SK-N-SH (cell line): ENCODE results near the gene MBTPS2. TPM values are rescaled to one million over a fixed set of nuclear protein-coding genes. Genes with fewer than 3 reads are reported as not detected.

ENCODE experiments used
- CTCF ChIA-PET: fragments of 300-600, 350-600 bp; formaldehyde crosslinking; extraction: SDS; loops from one replicate; lab custom pipeline; 2021; lab: Yijun Ruan, JAX
- POLR2A ChIA-PET: fragments of 350-600 bp; sonication (Branson Sonifier 250); formaldehyde crosslinking; extraction: SDS; loops from one replicate; lab custom pipeline; 2020; ENCODE audit warnings: antibody characterized with exemption, inconsistent platforms; lab: Yijun Ruan, JAX
- DNase-seq: peaks from one replicate; pipeline ENCODE4 v3.0.0; 2012
- H2AFZ ChIP-seq: fragments of 200-600 bp; sonication (generic); 2 replicates; pipeline ENCODE4 v1.8.1; 2016; ENCODE audit warnings: antibody characterized with exemption, mild to moderate bottlenecking, low read depth
- H3F3A ChIP-seq: fragments of 200-600 bp; sonication (generic); replicated peaks from 2 replicates; pipeline ENCODE3; 2016; ENCODE audit warnings: antibody characterized with exemption, mild to moderate bottlenecking; ENCODE audit not compliant: insufficient read depth
- H3K27ac ChIP-seq, 2 experiments: fragments of 200-500 bp in 1 of 2; fragments of 200-600 bp in 1 of 2; sonication (Bioruptor generic) in 1 of 2; sonication (generic), shearing (Covaris generic) in 1 of 2; 2 replicates each; pipeline versions ENCODE4 v1.5.1 to v1.6.1; 2014 to 2016; ENCODE audit warnings: low read depth in 2 of 2, inconsistent platforms in 1 of 2, low read length in 1 of 2, mild to moderate bottlenecking in 1 of 2, mixed read lengths in 1 of 2
- H3K27me3 ChIP-seq: fragments of 200-600 bp; sonication (generic), shearing (Covaris generic); 2 replicates; pipeline ENCODE4 v1.6.1; 2016; ENCODE audit warnings: mixed run types; ENCODE audit not compliant: insufficient read depth
- H3K36me3 ChIP-seq, 2 experiments: fragments of 200-500 bp in 1 of 2; fragments of 200-600 bp in 1 of 2; sonication (Bioruptor generic) in 1 of 2; sonication (generic) in 1 of 2; replicated peaks in 1 of 2; 2 replicates each; pipeline versions ENCODE3 to v1.5.1; 2014 to 2016; ENCODE audit warnings: low read length in 1 of 2, mild to moderate bottlenecking in 1 of 2; ENCODE audit not compliant: insufficient read depth in 2 of 2, control insufficient read depth in 1 of 2
- H3K4me1 ChIP-seq, 2 experiments: fragments of 200-500 bp in 1 of 2; fragments of 200-600 bp in 1 of 2; sonication (Bioruptor generic) in 1 of 2; sonication (generic), shearing (Covaris generic) in 1 of 2; 2 replicates each; pipeline versions ENCODE4 v1.5.1 to v1.6.1; 2014 to 2016; ENCODE audit warnings: low read depth in 1 of 2, low read length in 1 of 2, mixed run types in 1 of 2; ENCODE audit not compliant: insufficient read depth in 2 of 2, control insufficient read depth in 1 of 2
- H3K4me2 ChIP-seq: fragments of 200-600 bp; sonication (generic), shearing (Covaris generic); 2 replicates; pipeline ENCODE4 v1.6.1; 2017; ENCODE audit warnings: mixed run types
- H3K4me3 ChIP-seq, 2 experiments: fragments of 200-500 bp in 1 of 2; fragments of 200-600 bp in 1 of 2; sonication (Bioruptor generic) in 1 of 2; sonication (generic), shearing (Covaris generic) in 1 of 2; 2 replicates each; pipeline versions ENCODE4 v1.5.1 to v1.8.1; 2014 to 2016; ENCODE audit warnings: low read depth in 2 of 2, inconsistent platforms in 1 of 2, low read length in 1 of 2, mild to moderate bottlenecking in 1 of 2, mixed read lengths in 1 of 2, moderate library complexity in 1 of 2
- H3K79me2 ChIP-seq: fragments of 200-600 bp; sonication (generic); 2 replicates; pipeline ENCODE4 v1.8.1; 2017; ENCODE audit warnings: mild to moderate bottlenecking; ENCODE audit not compliant: insufficient read depth
- H3K9ac ChIP-seq: fragments of 200-600 bp; sonication (generic); 2 replicates; pipeline ENCODE4 v1.6.1; 2017; ENCODE audit warnings: mixed run types
- H3K9me2 ChIP-seq: fragments of 200-600 bp; sonication (generic); 2 replicates; pipeline ENCODE4 v1.6.1; 2017; ENCODE audit warnings: mixed run types
- H3K9me3 ChIP-seq: fragments of 200-600 bp; sonication (generic); 2 replicates; pipeline ENCODE4 v1.6.1; 2017; ENCODE audit warnings: mixed run types, mild to moderate bottlenecking, moderate library complexity
- H4K20me1 ChIP-seq: fragments of 200-600 bp; sonication (generic); 2 replicates; pipeline ENCODE4 v1.6.1; 2017; ENCODE audit warnings: mild to moderate bottlenecking, mixed run types; ENCODE audit not compliant: insufficient read depth
- CHD2 ChIP-seq: fragments of 150-350 bp; IDR thresholded peaks from 2 replicates; pipeline ENCODE4 v1.6.1; 2018; ENCODE audit warnings: low read length; ENCODE audit not compliant: partially characterized antibody
- CTCF ChIP-seq: fragments of 200-600 bp; sonication (generic); IDR thresholded peaks from 2 replicates; pipeline ENCODE4 v1.6.1; 2017; ENCODE audit warnings: antibody characterized with exemption, mild to moderate bottlenecking, moderate library complexity
- ELF1 ChIP-seq: IDR thresholded peaks from 2 replicates; pipeline ENCODE4 v1.4.0; 2012
- EP300 ChIP-seq, 2 experiments: IDR thresholded peaks; 2 replicates each; pipeline versions ENCODE4 v1.4.0 to v1.6.1; 2012; ENCODE audit warnings: borderline replicate concordance in 1 of 2, low read depth in 1 of 2, low read length in 1 of 2
- EZH2phosphoT487 ChIP-seq: fragments of 200-600 bp; sonication (generic); IDR thresholded peaks from 2 replicates; pipeline ENCODE4 v1.6.1; 2017; ENCODE audit warnings: low read depth, mixed run types, mild to moderate bottlenecking, antibody characterized with exemption, moderate library complexity, borderline replicate concordance
- FOSL2 ChIP-seq: IDR thresholded peaks from 2 replicates; pipeline ENCODE4 v1.4.0; 2012; ENCODE audit warnings: low read depth, mild to moderate bottlenecking, moderate library complexity, borderline replicate concordance
- FOXM1 ChIP-seq: IDR thresholded peaks from 2 replicates; pipeline ENCODE4 v1.4.0; 2012; ENCODE audit warnings: low read depth, mild to moderate bottlenecking
- GABPA ChIP-seq: IDR thresholded peaks from 2 replicates; pipeline ENCODE4 v1.4.0; 2012; ENCODE audit warnings: low read depth, mild to moderate bottlenecking
- JUND ChIP-seq: IDR thresholded peaks from 2 replicates; pipeline ENCODE4 v1.4.0; 2012
- MAX ChIP-seq: IDR thresholded peaks from 2 replicates; pipeline ENCODE4 v1.4.0; 2012; ENCODE audit warnings: low read depth
- MEF2A ChIP-seq: IDR thresholded peaks from 2 replicates; pipeline ENCODE4 v1.4.0; 2012; ENCODE audit warnings: low read depth, borderline replicate concordance
- MXI1 ChIP-seq: IDR thresholded peaks from 2 replicates; pipeline ENCODE4 v1.6.1; 2012; ENCODE audit warnings: mild to moderate bottlenecking, low read depth, low read length, improper control_type of control experiment
- NFIC ChIP-seq: IDR thresholded peaks from 2 replicates; pipeline ENCODE4 v1.4.0; 2012; ENCODE audit warnings: borderline replicate concordance
- NRF1 ChIP-seq: IDR thresholded peaks from 2 replicates; pipeline ENCODE4 v1.6.1; 2012; ENCODE audit warnings: low read depth, mild to moderate bottlenecking, low read length
- POLR2AphosphoS5 ChIP-seq: IDR thresholded peaks from 2 replicates; pipeline ENCODE4 v1.6.1; 2012; ENCODE audit warnings: low read depth, low read length
- RCOR1 ChIP-seq: fragments of 150-350 bp; IDR thresholded peaks from 2 replicates; pipeline ENCODE4 v1.6.1; 2017; ENCODE audit warnings: antibody characterized with exemption, low read length
- RXRA ChIP-seq: IDR thresholded peaks from 2 replicates; pipeline ENCODE4 v1.4.0; 2012; ENCODE audit warnings: low read depth, mild to moderate bottlenecking, borderline replicate concordance
- TCF12 ChIP-seq: IDR thresholded peaks from 2 replicates; pipeline ENCODE4 v1.4.0; 2012
- YY1 ChIP-seq: IDR thresholded peaks from 2 replicates; pipeline ENCODE4 v1.4.0; 2012; ENCODE audit warnings: low read depth, mild to moderate bottlenecking
- WGBS: methylation state at CpG from one replicate; pipeline ENCODE4 v1.1.6; 2017; ENCODE audit warnings: low lambda C conversion rate; 5-methylcytosine and 5-hydroxymethylcytosine counted together
- polyA plus RNA-seq, 3 experiments: library from polyadenylated mRNA; depleted of rRNA; stranded (reverse); fragments of >200 nt; gene quantifications; 2 replicates each; pipeline ENCODE4 v1.2.3, GENCODE V29; 2012
- TF ChIP-seq, protein P1 (sequence below): IDR thresholded peaks from 2 replicates; pipeline ENCODE4 v1.6.1; 2012; ENCODE audit warnings: mild to moderate bottlenecking, low read depth, low read length, moderate library complexity
- TF ChIP-seq, protein P2 (sequence below): IDR thresholded peaks from 2 replicates; pipeline ENCODE4; 2012

MBTPS2 gene
- polyA plus RNA-seq, 1 of the 3 experiments (the other 2 are of a cell fraction) = 21.6 TPM

DNA sequence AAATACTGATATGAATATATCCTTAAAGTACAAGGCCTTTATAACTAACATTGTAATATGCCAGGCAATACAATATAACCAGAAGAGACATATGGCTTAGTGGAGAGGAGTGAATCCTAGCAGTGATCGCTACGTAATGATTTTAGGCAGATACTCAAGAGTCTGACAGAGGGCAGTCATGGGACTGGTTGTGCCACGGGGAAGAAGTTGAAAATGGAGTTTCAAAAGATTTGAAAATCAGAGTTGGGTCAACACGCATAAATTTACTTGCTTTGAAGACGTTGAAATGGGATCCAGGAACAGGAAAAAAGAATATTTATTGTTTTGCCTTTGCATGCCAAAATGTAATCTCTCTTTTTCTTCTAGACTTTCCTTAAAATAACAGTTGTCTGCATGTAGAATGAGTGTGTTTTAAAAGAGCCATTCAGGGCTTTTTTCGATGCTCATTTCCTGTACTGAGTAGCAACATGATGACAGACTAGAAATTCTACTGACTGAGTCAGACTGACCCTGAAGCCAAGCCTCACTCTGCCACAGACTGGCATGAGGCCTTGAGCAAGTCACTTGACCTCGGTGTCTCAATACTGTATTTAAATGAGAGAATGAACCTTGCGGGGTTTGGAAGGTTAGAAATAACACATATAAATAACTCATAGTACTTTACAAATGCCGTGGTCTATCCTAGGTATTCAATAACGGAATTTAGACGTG lies 93.0 kb downstream of the MBTPS2 start:
- peak overlapping the region; percentile 48; the same call in 1 of the 2 replicates for H3K4me2 ChIP-seq
- H3K4me1 ChIP-seq = peaks cover 0 to 8% of the 10 kb centered on the region in 2 experiments; a peak in 2 of 4 replicates
- ChIA-PET CTCF (interaction anchor here (1.3 kb wide), 1 partner anchor 53 kb away, joined by 3 read pairs; no protein-coding TSS in a partner anchor), POLR2A (no interaction called here)
- no peaks in the 10 kb centered on the region for H3K9me2 ChIP-seq
- H3F3A ChIP-seq = peaks cover 35% of the 10 kb centered on the region
- peak overlapping the region; percentile 39 to 88; a peak in 3 of 4 replicates for H3K27ac ChIP-seq
- H3K36me3 ChIP-seq = no peaks in the 10 kb centered on the region
- H4K20me1 ChIP-seq = no peaks in the 10 kb centered on the region
- H3K79me2 ChIP-seq = no peaks in the 10 kb centered on the region
- no peaks in the 10 kb centered on the region for H3K9me3 ChIP-seq
- no peaks in the 10 kb centered on the region for H3K27me3 ChIP-seq
- peak overlapping the region; percentile 81; the same call in 1 of the 2 replicates for H2AFZ ChIP-seq
- H3K9ac ChIP-seq = peak overlapping the region; percentile 40; the same call in 1 of the 2 replicates
- TF ChIP-seq GABPA (no peak), NFIC (peak; percentile 63), FOXM1 (no peak), POLR2AphosphoS5 (peak; percentile 23; the same call in 1 of the 2 replicates), JUND (peak; percentile 71), RXRA (0 out of 2 replicates have a peak, but pooled peaks have one; percentile 50), TCF12 (peak; percentile 54), NRF1 (no peak), ELF1 (peak; percentile 23; the same call in 1 of the 2 replicates), FOSL2 (peak; percentile 61; the same call in 1 of the 2 replicates), EZH2phosphoT487 (no peak), MAX (peak; percentile 81), YY1 (no peak), CTCF (peak; percentile 41), RCOR1 (no peak), EP300 (IDR thresholded peaks at IDR 0.05; ENCODE audit: borderline replicate concordance in 1 of 2, low read depth in 1 of 2, low read length in 1 of 2) (peak in 1 of 2 experiments; percentile 43; a peak in 1 of 4 replicates), CHD2 (no peak), MXI1 (no peak), MEF2A (no peak)
- TF ChIP-seq, protein P1, sequence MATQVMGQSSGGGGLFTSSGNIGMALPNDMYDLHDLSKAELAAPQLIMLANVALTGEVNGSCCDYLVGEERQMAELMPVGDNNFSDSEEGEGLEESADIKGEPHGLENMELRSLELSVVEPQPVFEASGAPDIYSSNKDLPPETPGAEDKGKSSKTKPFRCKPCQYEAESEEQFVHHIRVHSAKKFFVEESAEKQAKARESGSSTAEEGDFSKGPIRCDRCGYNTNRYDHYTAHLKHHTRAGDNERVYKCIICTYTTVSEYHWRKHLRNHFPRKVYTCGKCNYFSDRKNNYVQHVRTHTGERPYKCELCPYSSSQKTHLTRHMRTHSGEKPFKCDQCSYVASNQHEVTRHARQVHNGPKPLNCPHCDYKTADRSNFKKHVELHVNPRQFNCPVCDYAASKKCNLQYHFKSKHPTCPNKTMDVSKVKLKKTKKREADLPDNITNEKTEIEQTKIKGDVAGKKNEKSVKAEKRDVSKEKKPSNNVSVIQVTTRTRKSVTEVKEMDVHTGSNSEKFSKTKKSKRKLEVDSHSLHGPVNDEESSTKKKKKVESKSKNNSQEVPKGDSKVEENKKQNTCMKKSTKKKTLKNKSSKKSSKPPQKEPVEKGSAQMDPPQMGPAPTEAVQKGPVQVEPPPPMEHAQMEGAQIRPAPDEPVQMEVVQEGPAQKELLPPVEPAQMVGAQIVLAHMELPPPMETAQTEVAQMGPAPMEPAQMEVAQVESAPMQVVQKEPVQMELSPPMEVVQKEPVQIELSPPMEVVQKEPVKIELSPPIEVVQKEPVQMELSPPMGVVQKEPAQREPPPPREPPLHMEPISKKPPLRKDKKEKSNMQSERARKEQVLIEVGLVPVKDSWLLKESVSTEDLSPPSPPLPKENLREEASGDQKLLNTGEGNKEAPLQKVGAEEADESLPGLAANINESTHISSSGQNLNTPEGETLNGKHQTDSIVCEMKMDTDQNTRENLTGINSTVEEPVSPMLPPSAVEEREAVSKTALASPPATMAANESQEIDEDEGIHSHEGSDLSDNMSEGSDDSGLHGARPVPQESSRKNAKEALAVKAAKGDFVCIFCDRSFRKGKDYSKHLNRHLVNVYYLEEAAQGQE = no peak
- TF ChIP-seq, protein P2, sequence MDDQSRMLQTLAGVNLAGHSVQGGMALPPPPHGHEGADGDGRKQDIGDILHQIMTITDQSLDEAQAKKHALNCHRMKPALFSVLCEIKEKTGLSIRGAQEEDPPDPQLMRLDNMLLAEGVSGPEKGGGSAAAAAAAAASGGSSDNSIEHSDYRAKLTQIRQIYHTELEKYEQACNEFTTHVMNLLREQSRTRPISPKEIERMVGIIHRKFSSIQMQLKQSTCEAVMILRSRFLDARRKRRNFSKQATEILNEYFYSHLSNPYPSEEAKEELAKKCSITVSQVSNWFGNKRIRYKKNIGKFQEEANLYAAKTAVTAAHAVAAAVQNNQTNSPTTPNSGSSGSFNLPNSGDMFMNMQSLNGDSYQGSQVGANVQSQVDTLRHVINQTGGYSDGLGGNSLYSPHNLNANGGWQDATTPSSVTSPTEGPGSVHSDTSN = peak; percentile 61
- DNase-seq = no peak
- H3K4me3 ChIP-seq = peak overlapping the region in 1 of 2 experiments; percentile 23; a peak in 1 of 4 replicates
- WGBS = 33% methylated on average over 11 of the region's 11 CpGs
